GM23248 (cell line): ENCODE data around the gene MSH4. TPM values are rescaled to one million over a fixed set of nuclear protein-coding genes. Genes with fewer than 3 reads are reported as not detected.

ENCODE experiments used
- DNase-seq: peaks from one replicate; pipeline ENCODE4 v3.0.0-alpha.2; 2015
- H2AFZ ChIP-seq: fragments of 200-600 bp; sonication (generic); 2 replicates; pipeline ENCODE4 v1.6.1; 2016; ENCODE audit warnings: antibody characterized with exemption
- H3F3A ChIP-seq: fragments of 200-600 bp; sonication (generic); 2 replicates; pipeline ENCODE4 v1.6.1; 2016; ENCODE audit warnings: mild to moderate bottlenecking, antibody characterized with exemption, mixed run types; ENCODE audit not compliant: insufficient read depth
- H3K27ac ChIP-seq: fragments of 200-600 bp; sonication (generic); 2 replicates; pipeline ENCODE4 v1.5.1; 2016; ENCODE audit warnings: mild to moderate bottlenecking
- H3K27me3 ChIP-seq: fragments of 200-600 bp; sonication (generic); replicated peaks from 2 replicates; pipeline ENCODE4 v1.6.1; 2016; ENCODE audit warnings: mild to moderate bottlenecking; ENCODE audit not compliant: insufficient read depth
- H3K36me3 ChIP-seq: fragments of 200-600 bp; sonication (generic); 2 replicates; pipeline ENCODE4 v1.6.1; 2016; ENCODE audit warnings: low read depth, mild to moderate bottlenecking
- H3K4me1 ChIP-seq: fragments of 200-600 bp; sonication (generic); 2 replicates; pipeline ENCODE4 v1.6.1; 2016; ENCODE audit warnings: mild to moderate bottlenecking; ENCODE audit not compliant: insufficient read depth
- H3K4me2 ChIP-seq: fragments of 200-600 bp; sonication (generic); one replicate; pipeline ENCODE4 v1.6.1; 2016; ENCODE audit warnings: mild to moderate bottlenecking; ENCODE audit not compliant: unreplicated experiment
- H3K4me3 ChIP-seq: fragments of 200-600 bp; sonication (generic); 2 replicates; pipeline ENCODE4 v1.5.1; 2016; ENCODE audit warnings: mild to moderate bottlenecking
- H3K79me2 ChIP-seq: fragments of 200-600 bp; sonication (generic); 2 replicates; pipeline ENCODE4 v1.6.1; 2016; ENCODE audit warnings: mild to moderate bottlenecking; ENCODE audit not compliant: insufficient read depth
- H3K9ac ChIP-seq: fragments of 200-600 bp; sonication (generic); 2 replicates; pipeline ENCODE4 v1.6.1; 2016; ENCODE audit warnings: mild to moderate bottlenecking
- H3K9me2 ChIP-seq: fragments of 200-600 bp; sonication (generic); 2 replicates; pipeline ENCODE4 v1.6.1; 2016; ENCODE audit warnings: mixed run types, mild to moderate bottlenecking, moderate library complexity; ENCODE audit not compliant: insufficient read depth
- H3K9me3 ChIP-seq: fragments of 200-600 bp; sonication (generic); one replicate; pipeline ENCODE4 v1.6.1; 2017; ENCODE audit warnings: low read depth
- H4K20me1 ChIP-seq: fragments of 200-600 bp; sonication (generic); 2 replicates; pipeline ENCODE4 v1.6.0; 2016; ENCODE audit not compliant: insufficient read depth
- EZH2 ChIP-seq: fragments of 200-600 bp; sonication (generic); IDR thresholded peaks from 2 replicates; pipeline ENCODE4 v1.6.1; 2018; ENCODE audit warnings: antibody characterized with exemption, mild to moderate bottlenecking; ENCODE audit not compliant: insufficient read depth, poor library complexity, severe bottlenecking
- EZH2phosphoT487 ChIP-seq: fragments of 200-600 bp; sonication (generic); IDR thresholded peaks from 2 replicates; pipeline ENCODE4 v1.6.1; 2018; ENCODE audit warnings: antibody characterized with exemption, moderate library complexity, mild to moderate bottlenecking, low read depth; ENCODE audit not compliant: insufficient read depth
- WGBS, 2 experiments: methylation state at CpG; one replicate each; pipeline ENCODE4 v1.1.6; 2015 to 2017; ENCODE audit warnings: low lambda C conversion rate in 2 of 2, low coverage in 1 of 2; ENCODE audit errors: missing lambda C conversion rate in 2 of 2; 5-methylcytosine and 5-hydroxymethylcytosine counted together
- in situ Hi-C: fragments of 300-500 bp; cut with MboI; formaldehyde crosslinking; loops from 2 replicates; pipeline ENCODE4 v1.15.0; 2020
- polyA plus RNA-seq: library from polyadenylated mRNA; unstranded; fragments of >200 nt; fragmentation: Nextera tagmentation; extraction: Ambion mirVana; gene quantifications from 2 replicates; pipeline ENCODE4 v1.2.1, GENCODE V29; 2016
- total RNA-seq: library from RNA; depleted of rRNA; stranded (reverse); fragments of >200 nt; shearing (Covaris generic); gene quantifications from 2 replicates; pipeline ENCODE4 v1.2.3, GENCODE V29; 2014

Gene MSH4
- total and polyA plus RNA-seq, 2 experiments from 2014 or later = 0.14 TPM; not detected in 1

GRCh38 chr1:75787524-75787923 lies 9.2 kb upstream of the MSH4 start:
- WGBS, 2 experiments = 4% methylated on average over 4 of the region's 4 CpGs
- in situ Hi-C loops = no loop called here
- peak overlapping the region; percentile 70 for H3K27ac ChIP-seq
- H2AFZ ChIP-seq = no peak overlapping the region
- H4K20me1 ChIP-seq = peaks cover 32% of the 10 kb centered on the region
- no peaks in the 10 kb centered on the region for H3K9me2 ChIP-seq
- DNase-seq = peak; percentile 17
- H3K9me3 ChIP-seq = no peaks in the 10 kb centered on the region
- peaks cover 63% of the 10 kb centered on the region for H3F3A ChIP-seq
- H3K4me1 ChIP-seq = peaks cover 32% of the 10 kb centered on the region
- peak overlapping the region; percentile 98 for H3K4me3 ChIP-seq
- TF ChIP-seq EZH2phosphoT487 (no peak), EZH2 (no peak)
- peak overlapping the region; percentile 96 for H3K9ac ChIP-seq
- H3K36me3 ChIP-seq = peaks cover 46% of the 10 kb centered on the region
- H3K4me2 ChIP-seq = peak overlapping the region; percentile 88
- no peaks in the 10 kb centered on the region for H3K27me3 ChIP-seq
- H3K79me2 ChIP-seq = peaks cover 65% of the 10 kb centered on the region

GRCh38 chr1:75789988-75790387 lies 6.7 kb upstream of the MSH4 start:
- no peak for DNase-seq
- peaks cover 32% of the 10 kb centered on the region for H4K20me1 ChIP-seq
- in situ Hi-C loops = no loop called here
- H3K9me2 ChIP-seq = no peaks in the 10 kb centered on the region
- peaks cover 32% of the 10 kb centered on the region for H3K4me1 ChIP-seq
- H3K27me3 ChIP-seq = no peaks in the 10 kb centered on the region
- H3K36me3 ChIP-seq = peaks cover 68% of the 10 kb centered on the region
- H3K9ac ChIP-seq = peak overlapping the region; percentile 96
- H3K27ac ChIP-seq = 0 out of 2 replicates have a peak overlapping the region, but pooled peaks have one; percentile 15
- no peak for TF ChIP-seq EZH2
- no peak for TF ChIP-seq EZH2phosphoT487
- peaks cover 67% of the 10 kb centered on the region for H3K79me2 ChIP-seq
- no peaks in the 10 kb centered on the region for H3K9me3 ChIP-seq
- peaks cover 86% of the 10 kb centered on the region for H3F3A ChIP-seq
- peak overlapping the region; percentile 88 for H3K4me2 ChIP-seq
- no peak overlapping the region for H2AFZ ChIP-seq
- H3K4me3 ChIP-seq = peak overlapping the region; percentile 98

GRCh38 chr1:75791022-75791421 lies 5.7 kb upstream of the MSH4 start:
- Histone ChIP-seq H3K36me3 (peaks cover 79% of the 10 kb centered on the region), H2AFZ (no peak overlapping the region), H3K4me3 (peak overlapping the region; percentile 98), H3K27ac (peak overlapping the region; percentile 34; the same call in 1 of the 2 replicates), H3K79me2 (peaks cover 66% of the 10 kb centered on the region), H3F3A (peaks cover 91% of the 10 kb centered on the region), H3K9me3 (no peaks in the 10 kb centered on the region), H3K4me2 (peak overlapping the region; percentile 88), H3K4me1 (peaks cover 32% of the 10 kb centered on the region), H4K20me1 (peaks cover 32% of the 10 kb centered on the region), H3K9me2 (no peaks in the 10 kb centered on the region), H3K27me3 (no peaks in the 10 kb centered on the region), H3K9ac (peak overlapping the region; percentile 96; the same call in 1 of the 2 replicates)
- DNase-seq = peak; percentile 42
- in situ Hi-C loops = no loop called here
- TF ChIP-seq EZH2 (no peak), EZH2phosphoT487 (no peak)
- 94 to 100% methylated on average over 1 of the region's 1 CpG for WGBS, 2 experiments

- Histone ChIP-seq H3K4me2 (no peak overlapping the region), H3K9ac (no peak overlapping the region), H3K9me2 (no peaks in the 10 kb centered on the region), H3K4me1 (peaks cover 32% of the 10 kb centered on the region), H2AFZ (no peak overlapping the region), H3K4me3 (no peak overlapping the region), H3K79me2 (peaks cover 56% of the 10 kb centered on the region), H3K9me3 (no peaks in the 10 kb centered on the region), H3K27me3 (no peaks in the 10 kb centered on the region), H3K36me3 (peaks cover 84% of the 10 kb centered on the region), H4K20me1 (peaks cover 32% of the 10 kb centered on the region), H3F3A (peaks cover 92% of the 10 kb centered on the region), H3K27ac (no peak overlapping the region)
- TF ChIP-seq EZH2phosphoT487 (no peak), EZH2 (no peak)
- DNase-seq = no peak
- in situ Hi-C loops = no loop called here
- WGBS, 2 experiments = 97 to 99% methylated on average over 3 of the region's 3 CpGs
Observed at GRCh38 chr1:75792091-75792490, 4.6 kb upstream of the MSH4 start.

GRCh38 chr1:75794382-75794781 lies 2.3 kb upstream of the MSH4 start:
- peaks cover 19% of the 10 kb centered on the region for H3K4me1 ChIP-seq
- H2AFZ ChIP-seq = no peak overlapping the region
- no peaks in the 10 kb centered on the region for H3K9me3 ChIP-seq
- H3K9ac ChIP-seq = no peak overlapping the region
- WGBS, 2 experiments = 98 to 99% methylated on average over 2 of the region's 2 CpGs
- peaks cover 73% of the 10 kb centered on the region for H3K36me3 ChIP-seq
- H4K20me1 ChIP-seq = peaks cover 24% of the 10 kb centered on the region
- no peak overlapping the region for H3K4me3 ChIP-seq
- H3K4me2 ChIP-seq = no peak overlapping the region
- DNase-seq = no peak
- H3K27ac ChIP-seq = no peak overlapping the region
- TF ChIP-seq EZH2 = no peak
- no peak for TF ChIP-seq EZH2phosphoT487
- in situ Hi-C loops = no loop called here
- H3K27me3 ChIP-seq = no peaks in the 10 kb centered on the region
- no peaks in the 10 kb centered on the region for H3K9me2 ChIP-seq
- peaks cover 33% of the 10 kb centered on the region for H3K79me2 ChIP-seq
- peaks cover 92% of the 10 kb centered on the region for H3F3A ChIP-seq
